HG02885 (cell line): Measurements from ENCODE around the gene SLC22A31.
"Not testable (repeated sequence)": the region's sequence is repeated elsewhere in the genome, so short reads cannot be mapped to it uniquely, and the experiment has no call there.

Experiments
- ATAC-seq: cut with Tn5 transposase; IDR thresholded peaks from one replicate; pipeline ENCODE4 v1.9.1; 2021; ENCODE audit warnings: mild to moderate bottlenecking; ENCODE audit not compliant: unreplicated experiment, poor library complexity

Gene SLC22A31

DNA sequence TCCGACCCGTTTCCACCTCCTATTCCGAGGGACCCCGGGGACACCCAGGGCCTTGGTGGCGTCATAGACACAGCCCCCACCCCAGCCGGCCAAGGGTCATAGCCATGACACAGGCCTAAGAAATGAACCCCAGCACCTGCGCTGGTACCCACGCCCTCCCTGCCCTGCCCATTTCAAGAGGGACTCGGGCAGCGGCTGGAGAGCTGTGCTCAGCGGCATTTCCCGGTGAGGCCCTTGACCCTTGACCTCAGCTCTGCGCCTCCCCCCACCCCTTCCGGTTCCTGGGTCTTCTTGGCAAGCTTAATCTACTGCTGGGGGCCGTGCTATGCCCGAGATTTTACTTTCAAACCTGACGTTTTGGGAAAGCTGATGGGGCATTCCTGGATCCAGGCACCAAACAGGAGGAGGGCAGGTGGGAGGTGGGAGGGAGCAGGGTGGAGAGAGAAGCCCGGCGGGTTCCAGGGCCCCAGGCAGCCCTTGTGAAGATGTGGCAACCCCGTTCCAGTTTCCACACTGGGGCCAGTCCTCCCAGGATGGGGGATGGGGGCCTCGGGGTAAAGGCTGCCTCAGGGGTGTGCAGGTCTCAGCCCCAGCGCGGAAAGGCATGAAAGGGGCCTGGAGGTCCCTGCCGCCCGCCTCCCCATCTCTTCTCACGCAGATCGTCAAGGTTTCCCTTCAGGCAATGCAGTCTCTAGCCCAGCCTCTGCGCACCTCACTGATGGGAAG, at the start of gene SLC22A31:
Gene SLC22A31, minus strand, starts transcription at position 414 of the 726 bp plus-strand sequence. Its CDS starts 36 bp downstream, at position 378.
- ATAC-seq = no peak

DNA sequence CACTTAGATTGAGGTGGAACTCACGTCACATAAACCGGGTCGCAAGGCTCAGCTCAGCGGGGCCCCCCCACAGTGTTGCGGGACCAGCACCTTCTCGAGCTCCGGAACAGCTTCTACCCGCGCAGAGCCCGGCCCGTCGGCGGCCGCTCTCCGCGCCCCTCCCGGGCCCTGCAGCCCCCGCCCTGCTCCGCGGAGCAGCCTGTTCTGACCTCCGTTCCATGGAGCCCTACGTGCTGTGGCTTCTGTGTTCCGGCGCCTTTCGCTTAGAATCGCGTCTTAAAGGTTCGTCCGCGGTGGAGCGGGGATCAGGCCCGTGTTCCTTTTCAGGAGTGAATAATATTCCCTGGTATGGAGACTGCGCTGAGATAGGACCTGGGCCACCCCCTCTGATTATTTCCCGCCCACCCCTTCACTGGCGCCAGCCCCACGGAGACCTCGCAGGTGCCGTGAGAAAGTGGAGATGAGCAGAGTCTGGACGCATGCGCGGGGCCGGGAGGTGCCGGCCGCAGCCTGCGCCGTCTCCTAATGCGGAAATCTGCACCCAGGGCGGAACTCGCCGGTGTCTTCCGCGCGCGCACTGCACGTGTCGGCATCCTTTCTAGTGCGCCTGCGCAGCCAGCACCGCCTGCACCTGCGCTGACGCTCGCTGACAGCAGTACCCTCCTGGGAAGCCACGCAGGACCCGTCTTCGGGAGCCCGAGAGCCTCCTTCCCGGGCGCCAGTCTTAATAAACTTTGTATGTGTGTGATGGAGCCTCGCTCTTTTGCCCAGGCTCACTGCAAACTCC, 48.1 kb upstream of the SLC22A31 start:
- no peak for ATAC-seq

DNA sequence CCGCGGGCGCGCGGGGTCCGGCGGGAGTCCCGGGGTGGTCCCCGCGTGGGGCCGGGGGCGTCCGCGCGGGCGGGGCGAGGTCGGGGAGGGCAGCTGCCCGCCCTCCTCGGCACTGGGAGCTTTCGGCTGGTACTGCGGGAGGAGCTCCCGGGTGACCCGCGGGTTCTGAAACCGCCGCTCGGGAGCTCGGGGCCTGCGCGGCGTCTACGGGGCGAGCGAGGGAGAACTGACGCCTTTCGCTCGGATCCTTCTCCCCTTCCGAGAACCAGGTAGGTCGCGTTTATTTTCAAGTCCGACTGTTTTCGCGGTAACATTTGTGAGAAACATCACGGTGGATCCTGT, 47.4 kb upstream of the SLC22A31 start:
- ATAC-seq = not testable (repeated sequence)

DNA sequence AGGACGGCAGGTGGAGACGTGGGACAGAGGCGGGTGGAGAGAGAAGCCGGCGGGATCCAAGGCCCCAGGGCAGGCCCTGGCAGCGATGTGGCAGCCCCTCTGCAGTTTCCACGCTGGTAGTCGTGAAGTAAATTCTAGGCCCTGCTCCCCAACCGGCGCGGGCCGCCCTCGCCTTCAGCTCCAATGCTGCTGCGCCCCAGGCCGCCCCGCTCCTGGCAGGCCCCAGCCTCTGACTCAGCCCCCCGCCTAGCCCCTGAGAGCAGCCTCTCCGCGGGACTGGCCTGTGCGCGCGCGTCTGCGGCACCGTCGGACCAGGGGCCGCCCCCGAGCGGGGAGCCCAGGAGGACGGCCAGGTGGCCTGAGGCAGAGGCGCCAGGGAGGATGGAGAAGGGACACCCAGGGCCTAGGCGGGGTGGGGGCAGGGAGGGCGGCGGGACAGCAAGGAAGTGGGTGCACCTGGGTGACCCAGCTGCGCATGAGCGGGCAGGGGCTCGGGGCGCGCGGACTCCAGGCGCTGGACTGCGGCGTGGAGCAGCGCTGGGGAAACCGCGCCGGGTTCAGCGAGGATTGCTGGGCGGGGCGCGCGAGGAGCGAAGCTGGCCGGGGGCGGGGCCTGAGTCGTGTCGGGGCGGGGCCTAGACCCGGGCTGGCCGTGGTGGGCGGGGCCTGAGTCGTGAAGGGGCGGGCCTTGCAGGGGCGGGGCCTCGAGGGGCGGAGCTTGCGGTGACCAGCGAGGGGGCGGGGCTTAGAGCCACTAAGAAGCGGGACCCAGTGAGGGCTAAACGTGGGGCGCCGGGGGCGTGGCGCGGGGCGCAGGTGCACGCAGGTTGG, 46.8 kb upstream of the SLC22A31 start:
- peak; percentile 65 for ATAC-seq

DNA sequence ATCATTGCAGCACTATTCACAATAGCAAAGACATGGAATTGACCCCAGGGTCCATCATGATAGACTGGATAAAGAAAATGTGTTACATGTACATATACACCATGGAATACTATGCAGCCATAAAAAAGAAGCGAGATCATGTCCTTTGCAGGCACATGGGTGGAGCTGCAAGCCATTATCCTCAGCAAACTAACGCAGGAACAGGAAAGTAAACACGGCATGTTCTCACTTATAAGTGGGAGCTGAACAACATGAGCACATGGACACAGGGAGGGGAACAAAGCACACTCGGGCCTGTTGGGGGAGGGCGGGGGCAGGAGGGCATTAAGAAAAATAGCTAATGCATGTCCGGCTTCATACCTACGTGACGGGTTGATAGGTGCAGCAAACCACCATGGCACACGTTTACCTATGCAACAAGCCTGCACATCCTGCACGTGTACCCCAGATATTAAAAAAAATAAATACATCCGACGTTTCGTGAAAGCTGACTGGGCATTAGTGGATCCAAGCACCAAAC, 46.1 kb upstream of the SLC22A31 start:
- ATAC-seq = no peak

DNA sequence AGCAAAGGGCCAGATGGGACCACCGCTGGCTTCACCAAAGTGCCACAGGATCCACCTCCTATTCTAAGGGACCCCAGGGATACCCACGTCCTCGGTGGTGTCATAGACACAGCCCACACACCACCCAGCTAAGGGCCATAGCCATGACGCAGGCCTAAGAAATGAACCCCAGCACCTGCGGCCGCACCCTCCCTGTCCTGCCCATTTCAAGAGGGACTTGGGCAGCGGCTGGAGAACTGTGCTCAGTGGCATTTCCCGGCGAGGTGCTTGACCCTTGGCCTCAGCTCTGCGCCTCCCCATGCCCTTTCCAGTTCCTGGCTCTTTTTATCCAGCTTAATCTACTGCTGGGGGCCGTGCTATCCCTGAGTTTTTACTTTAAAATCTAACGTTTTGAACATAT, 44.4 kb upstream of the SLC22A31 start:
- no peak for ATAC-seq

DNA sequence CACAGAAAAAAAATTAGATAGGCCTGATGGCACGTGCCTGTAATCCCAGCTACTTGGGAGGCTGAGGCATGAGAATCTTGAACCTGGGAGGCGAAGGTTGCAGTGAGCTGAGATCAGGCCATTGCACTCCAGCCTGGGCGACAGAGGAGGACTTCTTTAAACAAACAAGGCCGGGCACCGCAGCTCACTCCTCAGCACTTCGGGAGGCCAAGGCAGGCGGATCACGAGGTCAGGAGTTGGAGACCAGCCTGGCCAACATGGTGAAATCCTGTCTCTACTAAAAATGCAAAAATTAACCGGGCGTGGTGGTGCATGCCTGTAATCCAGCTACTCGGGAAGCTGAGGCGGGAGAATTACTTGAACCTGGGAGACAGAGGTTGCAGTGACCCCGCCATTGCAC, 43.9 kb upstream of the SLC22A31 start:
- ATAC-seq = not testable (repeated sequence)

DNA sequence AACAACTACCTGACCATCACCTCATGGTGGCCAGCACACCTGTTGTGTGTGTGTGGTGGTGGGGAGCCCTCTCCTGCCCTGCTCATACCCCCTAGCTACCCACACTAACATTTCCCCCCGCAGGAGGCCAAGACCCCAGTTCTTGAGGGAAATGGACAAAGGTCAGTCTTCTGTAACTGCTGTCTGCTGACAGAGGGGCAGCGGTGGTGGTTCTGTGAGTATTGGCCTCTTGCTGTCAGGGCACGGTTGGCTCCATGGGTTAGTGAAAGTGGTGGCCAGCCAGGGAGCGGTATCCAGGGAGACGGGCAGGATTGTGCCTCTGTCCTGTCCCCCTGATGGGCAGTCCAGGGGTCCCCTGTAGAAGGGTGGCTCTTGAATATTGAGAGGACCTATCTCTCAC, 43.3 kb upstream of the SLC22A31 start:
- ATAC-seq = no peak

DNA sequence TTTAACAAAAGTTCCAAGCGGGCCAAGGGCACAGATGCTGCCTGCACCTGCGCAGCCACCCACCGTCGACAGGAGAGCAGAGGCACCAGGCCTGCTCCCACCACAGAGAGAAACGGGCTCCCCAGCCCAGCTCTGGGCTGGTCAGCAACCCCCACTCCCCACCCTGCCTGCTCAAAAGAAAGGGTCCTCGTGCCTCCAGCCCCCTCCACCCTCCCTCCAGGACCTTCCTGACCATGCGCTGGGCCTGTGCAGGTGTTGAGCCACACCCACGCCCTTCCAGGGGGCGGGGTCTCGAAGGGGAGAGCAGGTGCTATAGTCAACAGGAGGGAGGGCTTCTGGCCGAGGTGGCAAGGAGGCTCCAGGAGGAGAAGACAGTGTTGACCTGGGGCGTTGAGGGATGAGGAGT, 42.5 kb upstream of the SLC22A31 start:
- no peak for ATAC-seq

DNA sequence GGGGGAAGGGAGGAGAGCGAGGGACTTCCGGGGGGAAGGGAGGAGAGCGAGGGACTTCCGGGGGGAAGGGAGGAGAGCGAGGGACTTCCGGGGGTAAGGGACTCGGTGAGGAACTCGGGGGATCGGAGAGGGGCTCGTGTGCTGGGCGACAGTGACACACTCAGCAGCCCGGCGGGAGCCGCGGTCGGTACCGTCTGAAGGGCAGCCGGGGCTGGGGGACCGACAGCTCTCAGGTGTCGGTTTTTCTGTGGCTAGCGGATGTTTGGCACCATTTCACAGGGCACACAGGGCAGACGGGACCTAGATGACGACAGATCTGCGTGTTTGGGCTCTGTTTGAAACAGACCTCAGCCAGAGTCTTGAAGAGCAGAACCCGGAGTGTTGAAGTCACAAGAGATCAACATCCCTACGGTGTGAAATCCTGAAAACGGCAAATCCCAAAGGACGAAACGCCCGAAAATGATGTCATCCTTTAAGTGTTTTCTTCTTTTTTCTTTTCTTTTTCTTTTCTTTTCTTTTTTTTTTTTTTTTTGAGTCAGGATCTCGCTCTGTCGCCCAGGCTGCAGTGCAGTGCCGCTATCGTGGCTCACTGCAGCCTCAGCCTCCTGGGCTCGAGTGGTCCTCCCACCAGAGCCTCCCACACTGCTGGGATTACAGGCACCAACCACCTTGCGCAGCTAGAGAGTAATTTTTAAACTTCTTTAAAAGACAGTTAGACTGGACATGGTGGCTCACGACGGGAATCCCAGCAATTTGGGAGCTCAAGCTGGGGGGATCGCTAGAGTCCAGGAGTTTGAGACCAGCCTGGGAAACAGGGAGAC, 41.1 kb upstream of the SLC22A31 start:
- ATAC-seq = peak; percentile 67

DNA sequence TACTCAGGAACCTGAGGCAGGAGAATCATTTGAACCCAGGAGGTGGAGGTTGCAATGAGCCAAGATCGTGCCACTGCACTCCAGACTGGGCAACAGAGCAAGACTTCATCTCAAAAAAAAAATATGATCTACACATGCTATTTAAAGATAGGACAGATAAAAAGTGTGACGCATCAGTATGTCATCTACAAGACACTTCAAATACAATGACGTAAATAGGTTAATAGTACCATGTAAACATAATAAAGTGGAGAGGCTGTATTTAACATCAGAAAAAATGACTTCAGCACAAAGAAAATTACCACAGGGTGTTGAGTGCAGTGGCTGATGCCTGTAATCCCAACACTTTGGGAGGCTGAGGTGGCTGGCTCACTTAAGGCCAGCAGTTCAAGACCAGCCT, 37.4 kb upstream of the SLC22A31 start:
- ATAC-seq = no peak

DNA sequence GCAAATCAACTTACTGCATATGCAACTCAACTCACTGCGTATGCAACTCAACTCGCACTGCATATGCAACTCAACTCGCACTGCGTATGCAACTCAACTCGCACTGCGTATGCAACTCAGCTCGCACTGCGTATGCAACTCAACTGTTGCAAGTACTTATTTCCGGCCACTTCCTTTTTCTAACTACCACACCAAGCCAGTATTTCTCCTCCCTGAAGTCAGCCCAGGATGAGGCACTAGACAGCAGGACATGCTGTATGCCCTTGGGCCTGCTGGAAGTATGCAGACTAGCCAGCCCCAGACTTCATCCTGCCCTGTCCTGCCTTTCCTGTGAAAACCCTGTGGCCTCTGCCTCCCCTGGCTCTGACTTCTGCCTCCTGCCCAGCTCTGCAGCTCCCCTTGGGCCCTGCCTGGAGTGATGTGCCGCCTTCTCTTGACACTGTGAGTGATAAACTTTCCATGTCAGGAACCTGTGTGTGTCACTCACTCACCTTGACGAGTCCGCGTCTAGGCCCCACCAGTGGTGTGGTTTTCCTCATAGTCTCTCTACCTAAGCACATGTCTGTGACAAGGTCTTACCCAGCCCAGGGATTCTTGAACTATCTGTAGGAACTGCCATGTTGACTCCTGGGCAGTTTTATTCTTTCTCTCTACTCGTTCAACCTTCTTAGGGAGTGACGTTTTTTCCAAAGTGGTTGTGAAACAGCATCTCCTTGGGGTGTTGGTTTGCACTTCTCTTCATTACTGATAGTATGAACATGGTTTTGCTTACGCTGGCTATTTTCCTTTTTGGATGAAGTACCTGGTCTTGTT, 33.5 kb upstream of the SLC22A31 start:
- no peak for ATAC-seq

DNA sequence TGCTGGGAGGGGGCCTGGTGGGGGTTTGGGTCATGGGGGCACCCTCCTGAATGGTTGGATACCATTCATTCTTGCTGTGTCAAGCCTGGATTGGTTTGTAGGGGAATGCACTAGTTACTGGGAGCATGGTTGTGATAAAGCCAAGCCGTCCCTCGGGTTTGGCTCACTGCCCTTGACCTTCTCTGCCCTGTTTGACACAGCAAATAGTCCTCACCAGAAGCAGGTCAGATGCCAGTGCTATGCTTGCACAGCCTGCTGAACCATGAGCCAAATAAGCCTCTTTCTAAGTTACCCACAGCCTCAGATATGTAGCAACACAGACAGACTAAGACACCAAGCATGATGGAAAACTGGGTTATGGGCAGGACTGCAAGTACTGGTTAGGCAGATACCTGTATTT, 31.8 kb upstream of the SLC22A31 start:
- no peak for ATAC-seq

DNA sequence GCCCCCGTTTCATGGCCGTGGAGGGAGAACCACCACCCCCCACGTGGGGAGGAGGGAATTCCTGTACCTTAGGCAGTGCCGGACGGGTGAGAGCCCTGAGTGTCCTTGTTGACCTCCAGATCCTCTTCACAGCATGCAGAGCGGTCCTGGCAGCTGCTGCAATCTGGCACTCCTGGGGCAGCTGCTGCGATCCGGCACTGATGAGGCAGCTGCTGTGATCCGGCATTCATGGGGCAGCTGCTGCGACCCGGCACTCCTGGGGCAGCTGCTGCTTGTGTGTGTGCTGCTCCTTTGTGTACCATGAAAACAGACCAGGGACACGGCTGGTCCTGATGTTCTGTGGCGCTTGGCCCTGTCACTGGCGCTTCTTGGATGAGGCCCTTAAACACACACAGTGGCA, 29.9 kb upstream of the SLC22A31 start:
- no peak for ATAC-seq

DNA sequence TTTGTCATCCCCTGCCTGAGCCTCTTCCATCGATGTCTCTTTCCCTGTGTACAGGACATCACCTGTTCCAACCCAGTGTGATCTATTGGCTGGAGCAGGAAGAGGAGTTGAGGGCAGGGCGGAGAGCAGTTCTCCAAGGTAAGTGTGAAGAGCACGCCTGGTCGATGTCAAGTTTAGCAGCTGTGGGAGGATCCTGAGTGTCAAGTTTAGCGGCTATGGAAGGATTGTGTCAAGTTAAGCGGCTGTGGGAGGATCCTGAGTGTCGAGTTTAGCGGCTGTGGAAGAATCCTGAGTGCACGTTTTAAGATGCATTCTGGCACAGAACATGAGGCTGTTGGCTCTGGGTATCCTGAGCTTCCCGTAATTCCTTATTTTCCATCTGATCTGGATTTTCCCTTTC, 24.3 kb upstream of the SLC22A31 start:
- no peak for ATAC-seq

DNA sequence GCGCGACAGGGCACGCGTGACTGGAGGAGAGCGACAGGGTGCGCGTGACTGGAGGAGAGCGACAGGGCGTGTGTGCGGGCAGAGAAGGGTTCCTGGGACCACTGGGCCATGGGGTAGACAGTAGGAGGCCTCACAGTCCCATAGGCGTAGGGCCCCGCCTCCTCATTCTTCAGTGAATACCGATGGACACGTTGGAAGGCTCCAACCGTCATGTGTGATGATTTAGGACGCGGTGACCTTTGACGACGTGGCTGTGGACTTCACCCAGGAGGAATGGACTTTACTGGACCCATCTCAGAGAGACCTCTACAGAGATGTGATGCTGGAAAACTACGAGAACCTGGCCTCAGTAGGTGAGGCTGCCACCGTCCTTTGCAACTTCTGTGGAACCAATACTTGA, 22.6 kb upstream of the SLC22A31 start:
- ATAC-seq = no peak

DNA sequence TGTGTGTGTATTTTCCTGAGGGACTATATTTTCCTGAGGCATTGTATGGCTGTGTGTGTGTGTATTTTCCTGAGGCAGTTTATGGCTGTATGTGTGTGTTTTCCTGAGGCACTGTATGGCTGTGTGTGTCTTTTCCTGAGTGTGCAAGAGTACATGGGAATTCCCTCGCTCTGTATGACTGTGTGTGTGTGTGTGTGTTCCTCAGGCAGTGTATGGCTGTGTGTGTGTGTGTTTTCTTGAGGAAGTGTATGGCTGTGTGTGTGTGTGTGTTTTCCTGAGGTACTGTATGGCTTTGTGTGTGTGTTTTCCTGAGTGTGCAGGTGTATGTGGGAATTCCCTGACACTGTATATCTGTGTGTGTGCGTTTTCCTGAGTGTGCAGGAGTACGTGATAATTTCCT, 21.3 kb upstream of the SLC22A31 start:
- no peak for ATAC-seq

DNA sequence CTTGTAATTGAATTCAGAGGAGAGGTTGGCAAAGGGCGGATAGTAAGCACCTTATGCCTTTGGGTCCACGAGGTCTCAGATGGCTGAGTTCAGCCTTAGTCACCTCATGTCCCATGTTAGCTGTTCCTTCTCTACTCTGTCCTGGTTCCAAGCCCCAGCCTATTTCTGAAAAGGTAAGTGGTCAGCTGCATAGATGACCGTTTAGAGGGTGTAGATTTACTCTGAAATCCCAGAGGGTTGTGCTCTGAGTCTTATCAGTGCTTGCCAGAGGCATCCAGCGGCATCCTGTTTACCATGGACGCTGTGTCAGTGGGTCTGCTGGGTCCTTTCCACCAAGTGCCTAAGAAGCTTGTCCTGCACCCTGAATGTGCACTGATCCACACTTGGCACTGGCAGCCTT, 19.0 kb upstream of the SLC22A31 start:
- ATAC-seq = no peak
